Activated naive CD8-positive, alpha-beta T cell treated with anti-CD3 and anti-CD28 coated beads for 36 hours (primary cell): Measurements from ENCODE around the gene RABGEF1. TPM values are rescaled to one million over a fixed set of nuclear protein-coding genes. Genes with fewer than 3 reads are reported as not detected.
A peak's percentile ranks its signal among the peaks of the same experiment; 100 is the strongest.
"Not testable (repeated sequence)": the region's sequence is repeated elsewhere in the genome, so short reads cannot be mapped to it uniquely, and the experiment has no call there.

Source experiments
- DNase-seq: peaks from one replicate; pipeline ENCODE4 v3.0.0; 2021
- H3K27ac Mint-ChIP-seq: one replicate; pipeline ENCODE4 v1.8.0; 2022; ENCODE audit warnings: mild to moderate bottlenecking, moderate library complexity, mixed read lengths
- H3K27me3 Mint-ChIP-seq: one replicate; pipeline ENCODE4 v1.8.0; 2022; ENCODE audit warnings: mild to moderate bottlenecking, mixed read lengths
- H3K36me3 Mint-ChIP-seq: one replicate; pipeline ENCODE4 v1.8.0; 2021; ENCODE audit warnings: mild to moderate bottlenecking, mixed read lengths
- H3K4me1 Mint-ChIP-seq: one replicate; pipeline ENCODE4 v1.8.0; 2021; ENCODE audit warnings: mixed read lengths
- H3K4me3 Mint-ChIP-seq: one replicate; pipeline ENCODE4 v1.8.0; 2022; ENCODE audit warnings: mild to moderate bottlenecking, moderate library complexity, mixed read lengths
- H3K9me3 Mint-ChIP-seq: one replicate; pipeline ENCODE4 v1.8.0; 2022; ENCODE audit warnings: mixed read lengths
- total RNA-seq, 2 experiments: library from RNA; stranded (reverse); gene quantifications; one replicate each; pipeline ENCODE4 v1.2.3, GENCODE V29; 2021

Gene RABGEF1
- total RNA-seq, 2 experiments from 2014 or later, result 18.9 to 20.3 TPM

- H3K4me1 Mint-ChIP-seq, result no peaks in the 10 kb centered on the region
- no peak overlapping the region for H3K4me3 Mint-ChIP-seq
- H3K9me3 Mint-ChIP-seq, result no peaks in the 10 kb centered on the region
- no peaks in the 10 kb centered on the region for H3K27me3 Mint-ChIP-seq
- no peak overlapping the region for H3K27ac Mint-ChIP-seq
- peak; percentile 52 for DNase-seq
- no peaks in the 10 kb centered on the region for H3K36me3 Mint-ChIP-seq
Measured at GRCh38 chr7:66837007-66837406, 96.5 kb downstream of the RABGEF1 start.

DNA sequence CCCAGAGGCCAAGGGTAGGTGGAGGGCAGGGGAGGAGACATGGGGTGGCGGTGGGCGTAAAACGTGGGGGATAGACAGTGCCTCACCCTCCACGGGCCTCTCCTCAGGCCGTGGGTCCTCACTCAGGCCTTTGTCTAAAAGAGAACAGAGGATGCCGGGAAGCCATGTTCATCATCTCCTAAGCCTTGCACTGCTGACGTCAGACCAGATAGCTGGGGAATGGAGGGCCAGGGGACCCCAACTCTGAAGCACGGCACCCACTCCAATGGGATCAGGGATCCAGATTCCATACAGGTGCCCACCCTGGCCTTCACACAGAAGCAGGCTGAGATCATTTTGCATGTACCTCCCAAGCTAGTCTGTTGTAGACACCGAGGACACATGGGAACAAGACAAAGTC is 97.1 kb downstream of the RABGEF1 start:
- Mint-ChIP-seq H3K4me3 (no peak overlapping the region), H3K27me3 (no peaks in the 10 kb centered on the region), H3K36me3 (no peaks in the 10 kb centered on the region), H3K4me1 (no peaks in the 10 kb centered on the region), H3K9me3 (no peaks in the 10 kb centered on the region), H3K27ac (no peak overlapping the region)
- no peak for DNase-seq

- Mint-ChIP-seq H3K4me1 (peaks cover 13% of the 10 kb centered on the region), H3K36me3 (no peaks in the 10 kb centered on the region), H3K4me3 (no peak overlapping the region), H3K9me3 (no peaks in the 10 kb centered on the region), H3K27ac (no peak overlapping the region), H3K27me3 (peaks cover 2% of the 10 kb centered on the region)
- DNase-seq, result no peak
Measured at GRCh38 chr7:66839814-66840213, 99.3 kb downstream of the RABGEF1 start.

DNA sequence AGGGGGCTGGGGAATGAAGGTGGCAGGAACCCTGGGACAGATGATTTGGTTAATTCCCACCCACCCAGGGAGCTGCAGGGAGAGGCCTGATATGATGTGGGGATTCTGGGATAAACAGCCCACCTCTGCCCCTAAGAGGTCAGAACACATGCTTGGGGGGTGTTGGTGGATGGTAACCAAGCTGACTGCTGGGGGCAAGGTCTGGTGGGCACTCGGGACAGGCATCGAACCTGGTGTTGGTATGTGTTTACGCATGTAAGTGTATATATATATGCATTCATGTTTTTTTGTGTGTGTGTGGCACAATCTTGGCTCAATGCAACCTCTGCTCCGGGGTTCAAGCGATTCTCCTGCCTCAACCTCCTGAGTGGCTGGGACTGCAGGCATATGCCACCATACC is 99.8 kb downstream of the RABGEF1 start:
- Mint-ChIP-seq H3K9me3 (no peaks in the 10 kb centered on the region), H3K4me1 (peaks cover 14% of the 10 kb centered on the region), H3K27me3 (peaks cover 4% of the 10 kb centered on the region), H3K4me3 (no peak overlapping the region), H3K36me3 (no peaks in the 10 kb centered on the region), H3K27ac (no peak overlapping the region)
- no peak for DNase-seq

GRCh38 chr7:66841898-66842297 is 101.4 kb downstream of the RABGEF1 start:
- H3K27me3 Mint-ChIP-seq, result peaks cover 4% of the 10 kb centered on the region
- no peak overlapping the region for H3K4me3 Mint-ChIP-seq
- H3K36me3 Mint-ChIP-seq, result no peaks in the 10 kb centered on the region
- no peak overlapping the region for H3K27ac Mint-ChIP-seq
- H3K9me3 Mint-ChIP-seq, result no peaks in the 10 kb centered on the region
- no peak for DNase-seq
- H3K4me1 Mint-ChIP-seq, result peaks cover 18% of the 10 kb centered on the region

GRCh38 chr7:66843492-66843891 is 103.0 kb downstream of the RABGEF1 start:
- not testable (repeated sequence) for H3K27ac Mint-ChIP-seq, H3K9me3 Mint-ChIP-seq, DNase-seq, H3K36me3 Mint-ChIP-seq, H3K27me3 Mint-ChIP-seq
- H3K4me3 Mint-ChIP-seq, result peak overlapping the region; percentile 96
- H3K4me1 Mint-ChIP-seq, result peaks cover 25% of the 10 kb centered on the region

GRCh38 chr7:66844552-66845378 is 104.2 kb downstream of the RABGEF1 start:
- H3K36me3 Mint-ChIP-seq, result no peaks in the 10 kb centered on the region
- H3K9me3 Mint-ChIP-seq, result no peaks in the 10 kb centered on the region
- H3K27me3 Mint-ChIP-seq, result peaks cover 4% of the 10 kb centered on the region
- peak overlapping the region; percentile 98 for H3K27ac Mint-ChIP-seq
- peak overlapping the region; percentile 96 for H3K4me3 Mint-ChIP-seq
- peaks cover 27% of the 10 kb centered on the region for H3K4me1 Mint-ChIP-seq
- DNase-seq, result peak; percentile 99

DNA sequence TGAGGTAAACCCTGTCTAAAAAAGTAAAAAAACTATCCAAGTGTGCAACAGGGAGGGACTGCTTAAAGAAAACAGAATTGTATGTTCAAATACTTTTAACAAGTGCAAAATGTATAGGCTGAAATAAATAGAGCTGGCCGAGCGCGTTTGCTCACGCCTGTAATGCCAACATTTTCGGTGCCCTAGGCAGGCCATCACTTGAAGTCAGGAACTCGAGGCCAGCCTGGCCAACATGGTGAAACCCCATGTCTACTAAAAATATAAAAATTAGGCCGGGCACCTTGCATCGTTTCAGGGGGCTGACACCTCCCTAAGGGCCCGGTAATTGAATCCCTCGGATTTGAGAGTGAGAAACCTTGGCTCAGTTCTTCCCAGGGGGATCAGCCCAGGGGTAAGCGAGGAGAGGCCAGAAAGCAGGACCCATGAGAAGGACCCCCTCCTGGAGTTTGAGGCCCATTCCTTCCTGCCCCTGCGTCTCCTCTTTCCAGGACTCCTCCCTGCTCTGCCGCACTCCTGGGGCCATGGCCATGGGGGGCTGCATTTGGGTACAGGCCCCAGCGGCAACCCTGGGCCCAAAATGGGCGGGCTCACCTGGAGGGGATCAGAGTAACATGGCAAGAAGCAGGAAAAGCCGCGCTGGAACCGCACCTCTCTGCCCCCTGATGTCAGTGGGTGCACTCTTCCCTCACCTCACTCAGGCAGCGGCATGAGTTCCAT is 105.0 kb downstream of the RABGEF1 start:
- H3K27me3 Mint-ChIP-seq, result peaks cover 4% of the 10 kb centered on the region
- H3K9me3 Mint-ChIP-seq, result no peaks in the 10 kb centered on the region
- H3K36me3 Mint-ChIP-seq, result no peaks in the 10 kb centered on the region
- H3K27ac Mint-ChIP-seq, result peak overlapping the region; percentile 98
- no peak for DNase-seq
- peak overlapping the region; percentile 96 for H3K4me3 Mint-ChIP-seq
- peaks cover 27% of the 10 kb centered on the region for H3K4me1 Mint-ChIP-seq

DNA sequence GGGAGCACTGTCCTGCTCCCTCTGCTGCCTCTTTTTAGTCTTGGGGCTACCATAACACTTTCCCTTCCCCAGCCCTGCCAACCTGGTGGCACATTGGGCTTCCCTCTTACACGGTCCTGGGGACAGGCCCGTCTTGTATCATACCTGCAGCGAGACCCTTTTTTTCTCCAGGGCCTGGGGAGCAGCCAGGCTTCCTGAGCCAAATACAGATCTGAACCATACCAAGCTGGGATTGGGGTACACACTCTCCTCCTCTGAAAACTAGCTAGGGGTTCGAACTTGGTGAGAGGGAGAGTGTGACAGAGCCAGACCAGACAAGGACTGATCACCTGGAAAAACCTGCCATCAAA is 105.5 kb downstream of the RABGEF1 start:
- Mint-ChIP-seq H3K4me1 (peaks cover 27% of the 10 kb centered on the region), H3K27ac (peak overlapping the region; percentile 98)
- H3K36me3 Mint-ChIP-seq, result not testable (repeated sequence)

GRCh38 chr7:66847523-66847855 is 107.0 kb downstream of the RABGEF1 start:
- H3K4me3 Mint-ChIP-seq, H3K36me3 Mint-ChIP-seq: not testable (repeated sequence)
- peak overlapping the region; percentile 60 for H3K27ac Mint-ChIP-seq

More for the DNA sequence above, 105.5 kb downstream of the RABGEF1 start:
- DNase-seq, H3K9me3 Mint-ChIP-seq, H3K27me3 Mint-ChIP-seq: not testable (repeated sequence)
- H3K4me3 Mint-ChIP-seq, result peak overlapping the region; percentile 96

DNA sequence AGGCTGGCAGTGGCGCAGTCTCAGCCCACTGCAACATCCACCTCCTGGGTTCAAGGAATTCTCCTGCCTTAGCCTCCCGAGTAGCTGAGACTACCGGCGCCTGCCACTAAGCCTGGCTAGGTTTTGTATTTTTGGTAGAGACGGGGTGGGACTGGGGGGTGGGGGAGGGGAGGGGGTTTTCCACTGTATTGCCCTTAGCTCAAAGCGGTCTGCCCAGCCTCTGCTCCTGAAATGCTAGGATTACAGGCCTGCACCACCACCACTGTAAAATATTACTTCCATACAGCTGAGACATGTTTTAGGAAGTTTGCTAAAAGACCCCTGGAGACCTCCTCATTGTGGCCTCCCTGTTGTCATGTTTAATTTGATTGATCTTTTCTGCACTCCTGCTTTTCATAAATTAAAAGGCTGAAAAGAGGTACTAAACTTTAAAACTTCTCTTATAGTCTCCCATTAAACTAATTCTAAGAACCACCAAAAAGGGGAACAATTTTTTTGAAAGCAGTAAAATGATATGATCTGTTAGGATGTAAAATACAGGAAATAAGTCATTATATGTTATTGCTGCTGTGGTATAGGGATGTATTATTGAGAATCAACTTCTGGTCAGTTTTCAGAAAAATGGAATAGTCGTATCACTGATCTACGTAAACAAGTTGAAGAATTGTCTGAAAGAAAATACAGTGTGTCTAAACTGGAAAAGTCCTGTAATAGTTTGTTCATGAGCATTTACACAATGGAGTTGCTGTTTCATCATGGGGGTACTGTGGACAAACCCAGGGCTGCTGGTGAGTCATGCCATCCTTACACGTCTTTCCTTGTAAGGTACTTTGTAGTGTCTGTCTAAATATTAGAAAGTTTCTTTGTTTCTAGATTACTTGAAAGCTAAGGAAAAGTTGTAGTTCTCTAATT is 107.6 kb downstream of the RABGEF1 start:
- Mint-ChIP-seq H3K4me1 (peaks cover 25% of the 10 kb centered on the region), H3K27me3 (peaks cover 4% of the 10 kb centered on the region), H3K36me3 (no peaks in the 10 kb centered on the region), H3K9me3 (no peaks in the 10 kb centered on the region), H3K4me3 (no peak overlapping the region), H3K27ac (peak overlapping the region; percentile 81)
- DNase-seq, result no peak

More at GRCh38 chr7:66847523-66847855, 107.0 kb downstream of the RABGEF1 start:
- DNase-seq, H3K9me3 Mint-ChIP-seq, H3K27me3 Mint-ChIP-seq: not testable (repeated sequence)
- peaks cover 27% of the 10 kb centered on the region for H3K4me1 Mint-ChIP-seq

- Mint-ChIP-seq H3K9me3 (no peaks in the 10 kb centered on the region), H3K4me1 (peaks cover 15% of the 10 kb centered on the region), H3K36me3 (peaks cover 14% of the 10 kb centered on the region), H3K27me3 (no peaks in the 10 kb centered on the region), H3K4me3 (peak overlapping the region; percentile 6), H3K27ac (peak overlapping the region; percentile 91)
- no peak for DNase-seq
Measured at GRCh38 chr7:66859339-66859738, 118.8 kb downstream of the RABGEF1 start.

- H3K36me3 Mint-ChIP-seq, result peaks cover 14% of the 10 kb centered on the region
- no peaks in the 10 kb centered on the region for H3K27me3 Mint-ChIP-seq
- H3K27ac Mint-ChIP-seq, result peak overlapping the region; percentile 91
- H3K4me3 Mint-ChIP-seq, result peak overlapping the region; percentile 47
- H3K9me3 Mint-ChIP-seq, result no peaks in the 10 kb centered on the region
- peaks cover 17% of the 10 kb centered on the region for H3K4me1 Mint-ChIP-seq
- peak; percentile 38 for DNase-seq
Measured at GRCh38 chr7:66859794-66860645, 119.5 kb downstream of the RABGEF1 start.

DNA sequence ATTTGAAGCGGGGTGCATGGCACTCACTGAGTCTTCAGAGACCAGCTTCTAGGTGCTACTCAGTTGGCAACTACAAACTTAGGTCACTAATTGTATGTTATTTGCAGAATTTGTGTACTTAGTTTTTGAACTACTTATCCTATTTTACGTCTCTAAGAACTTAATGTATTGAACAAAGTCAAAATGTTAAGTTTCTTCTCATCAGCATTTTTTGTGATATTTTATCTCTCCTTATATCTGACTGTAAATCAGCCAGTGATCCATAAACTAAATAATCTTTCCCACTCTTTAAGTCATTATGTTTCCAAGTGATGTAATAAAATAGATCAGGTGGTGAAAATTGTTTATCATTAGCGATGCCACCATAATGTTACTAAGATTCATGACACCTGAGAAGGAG is 120.2 kb downstream of the RABGEF1 start:
- no peak for DNase-seq
- H3K4me3 Mint-ChIP-seq, result no peak overlapping the region
- peaks cover 20% of the 10 kb centered on the region for H3K4me1 Mint-ChIP-seq
- H3K36me3 Mint-ChIP-seq, result peaks cover 14% of the 10 kb centered on the region
- no peaks in the 10 kb centered on the region for H3K27me3 Mint-ChIP-seq
- no peaks in the 10 kb centered on the region for H3K9me3 Mint-ChIP-seq
- no peak overlapping the region for H3K27ac Mint-ChIP-seq
